ENCODE measurements around the gene MECP2. TPM values are rescaled to one million over a fixed set of nuclear protein-coding genes. Genes with fewer than 3 reads are reported as not detected.

The MECP2 gene
- total RNA-seq, 2 donors from 2014 or later, result 72.2 to 87.8 TPM

DNA sequence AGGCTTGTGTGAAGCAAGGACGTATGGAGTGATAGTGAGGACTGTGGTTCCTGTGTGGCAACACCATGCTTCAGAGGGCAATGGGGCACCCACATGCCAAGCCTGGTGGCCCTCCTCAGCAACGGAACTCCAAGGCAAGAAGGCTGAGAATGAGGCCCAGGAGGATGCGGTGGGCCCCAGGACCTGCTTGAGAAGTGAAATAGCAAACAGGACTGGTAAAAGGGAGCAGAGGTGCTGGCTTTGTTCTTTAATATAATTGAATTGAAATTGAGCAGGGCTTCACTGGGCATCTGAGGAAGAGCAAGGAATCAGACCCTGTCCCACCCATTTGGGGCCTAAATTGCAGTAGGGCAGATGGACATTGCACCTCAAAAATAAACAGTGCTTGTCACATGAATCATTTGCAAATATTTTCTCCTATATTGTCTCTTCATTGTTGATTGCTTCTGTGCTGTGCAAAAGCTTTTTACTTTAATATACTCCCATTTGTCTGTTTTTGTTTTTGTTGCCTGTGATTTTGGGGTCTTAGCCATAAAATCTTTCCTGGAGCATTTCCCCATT is 122.7 kb downstream of the MECP2 start:
- H3K4me3 Mint-ChIP-seq, result peak overlapping the region; percentile 90
- H3K9me3 Mint-ChIP-seq, result no peaks in the 10 kb centered on the region
- H3K27me3 Mint-ChIP-seq, result no peaks in the 10 kb centered on the region
- peaks cover 9% of the 10 kb centered on the region for H3K4me1 Mint-ChIP-seq
- peak overlapping the region; percentile 88 for H3K27ac Mint-ChIP-seq
- no peak for ATAC-seq (replicated peaks)
- peaks cover 15% of the 10 kb centered on the region for H3K36me3 Mint-ChIP-seq (ENCODE audit: low read depth)

DNA sequence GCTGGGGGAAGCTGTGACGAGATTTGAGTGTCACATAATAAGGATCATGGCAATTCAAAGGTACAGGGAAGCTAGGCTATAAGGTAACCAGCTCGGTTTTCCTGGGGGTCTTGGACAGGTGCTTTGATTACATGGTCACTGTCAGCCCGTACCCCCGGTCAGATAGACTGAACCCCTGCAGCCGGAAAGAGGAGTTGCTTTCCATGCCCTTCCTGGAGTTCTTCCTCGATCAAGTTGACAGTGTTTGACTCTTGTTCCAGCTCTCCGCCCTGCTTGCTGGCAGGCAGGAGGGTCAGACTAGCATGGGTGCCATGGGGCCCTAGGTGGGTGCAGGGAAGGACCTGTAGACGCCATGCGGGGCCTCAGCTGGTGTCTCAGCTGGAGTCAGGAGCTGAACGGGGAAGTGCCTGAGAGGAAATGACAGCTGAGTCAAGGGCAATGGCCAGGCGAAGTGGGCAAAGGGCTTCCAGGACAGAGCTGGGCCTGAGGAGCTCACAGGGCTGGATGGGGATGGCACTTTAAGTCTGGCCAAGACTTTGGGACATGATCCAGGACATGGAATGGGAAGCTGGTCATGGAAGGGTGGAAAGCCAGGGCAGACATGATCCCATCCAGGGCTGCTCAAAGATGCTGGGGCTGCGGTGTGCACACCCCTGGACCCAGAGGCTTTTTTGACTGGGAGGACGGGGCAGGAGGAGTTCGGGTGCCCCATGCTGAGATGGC is 123.4 kb downstream of the MECP2 start:
- H3K36me3 Mint-ChIP-seq (ENCODE audit: low read depth), result peaks cover 22% of the 10 kb centered on the region
- peak overlapping the region; percentile 88 for H3K27ac Mint-ChIP-seq
- no peak for ATAC-seq (replicated peaks)
- peaks cover 9% of the 10 kb centered on the region for H3K4me1 Mint-ChIP-seq
- no peaks in the 10 kb centered on the region for H3K9me3 Mint-ChIP-seq
- peak overlapping the region; percentile 90 for H3K4me3 Mint-ChIP-seq
- H3K27me3 Mint-ChIP-seq, result no peaks in the 10 kb centered on the region

- no peaks in the 10 kb centered on the region for H3K27me3 Mint-ChIP-seq
- ATAC-seq (replicated peaks), result no peak
- peak overlapping the region; percentile 92 for H3K27ac Mint-ChIP-seq
- H3K4me3 Mint-ChIP-seq, result peak overlapping the region; percentile 90
- peaks cover 9% of the 10 kb centered on the region for H3K4me1 Mint-ChIP-seq
- no peaks in the 10 kb centered on the region for H3K9me3 Mint-ChIP-seq
- H3K36me3 Mint-ChIP-seq (ENCODE audit: low read depth), result peaks cover 30% of the 10 kb centered on the region
Measured at GRCh38 chrX:153973127-153974002, 124.2 kb downstream of the MECP2 start.

DNA sequence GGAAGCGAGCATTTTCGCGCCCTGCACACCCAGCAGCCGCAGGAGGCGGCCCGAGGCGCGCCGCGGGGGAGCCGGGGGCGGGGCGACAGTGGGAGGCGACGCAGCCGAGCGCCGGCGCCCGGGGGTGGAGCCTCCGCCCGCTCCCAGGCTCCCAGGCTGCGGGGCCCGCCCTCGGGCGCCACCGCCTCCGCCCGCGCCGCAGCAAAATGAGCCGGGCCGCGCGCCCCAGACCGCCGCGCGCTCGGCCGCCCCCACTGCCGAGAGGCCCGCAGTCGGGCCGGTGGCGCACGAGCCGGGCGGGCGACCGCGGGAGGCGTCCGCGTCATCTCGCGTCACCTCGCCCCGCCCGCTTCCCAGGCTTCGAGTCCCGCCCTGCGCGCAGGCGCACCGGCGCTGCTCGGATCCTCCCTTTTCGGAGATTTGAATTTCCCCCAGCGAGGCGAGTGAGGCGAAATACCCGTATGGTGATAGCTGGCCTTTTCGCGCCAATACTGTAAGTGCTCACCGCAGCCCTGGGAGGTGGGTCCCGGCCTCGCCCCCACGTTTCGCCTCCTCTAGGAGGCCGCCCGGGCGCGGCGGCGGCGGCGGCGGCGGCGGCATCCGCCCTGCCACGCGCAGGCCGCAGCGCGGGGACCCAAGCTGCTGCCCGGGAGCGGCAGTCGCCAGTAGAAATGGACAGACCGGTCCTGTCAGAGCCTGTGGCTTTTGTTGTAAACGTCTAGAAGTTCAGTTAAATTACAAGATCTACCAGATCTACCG is 125.0 kb downstream of the MECP2 start, which contains the start of gene TMEM187:
Gene TMEM187 (plus strand): TSS at position 387 of the 759 bp plus-strand sequence. CDS start 9,309 bp downstream, outside the sequence.
- Mint-ChIP-seq H3K27me3 (no peaks in the 10 kb centered on the region), H3K4me3 (peak within 1 kb of the TSS; percentile 90), H3K4me1 (peaks cover 12% of the 10 kb centered on the region), H3K36me3 (ENCODE audit: low read depth) (peaks cover 38% of the 10 kb centered on the region), H3K9me3 (no peaks in the 10 kb centered on the region), H3K27ac (peak within 1 kb of the TSS; percentile 92)
- ATAC-seq (replicated peaks), result peak; percentile 56

Other genes with a start within 250 kb of the MECP2 start
- 1 to 10 TPM; 2.3 to 2.4 TPM for gene L1CAM, start 211.5 kb downstream of the MECP2 start, total RNA-seq
- gene AVPR2, start 193.0 kb downstream of the MECP2 start, total RNA-seq, result under 1 TPM in 1 of 2 donors, not detected in 1; 0.32 TPM
- gene ARHGAP4, start 171.5 kb downstream of the MECP2 start, total RNA-seq, result 100 to 1,000 TPM; 105 to 147 TPM
- gene NAA10, start 162.7 kb downstream of the MECP2 start, total RNA-seq, result 100 to 1,000 TPM in 1 of 2 donors, 10 to 100 TPM in 1; 74.7 to 146 TPM
- gene RENBP, start 153.1 kb downstream of the MECP2 start, total RNA-seq, result 1 to 10 TPM; 4.7 to 4.9 TPM
- gene HCFC1, start 125.9 kb downstream of the MECP2 start, total RNA-seq, result 100 to 1,000 TPM in 1 of 2 donors, 10 to 100 TPM in 1; 85.5 to 134 TPM
- gene TMEM187, start 125.0 kb downstream of the MECP2 start, total RNA-seq, result 1 to 10 TPM; 7.1 to 7.8 TPM
- gene IRAK1, start 77.8 kb downstream of the MECP2 start, total RNA-seq, result 100 to 1,000 TPM; 113 to 224 TPM
- gene OPN1LW, start 46.5 kb upstream of the MECP2 start, total RNA-seq, result not detected
- not detected for gene OPN1MW, start 84.9 kb upstream of the MECP2 start, total RNA-seq
- gene OPN1MW2, start 122.0 kb upstream of the MECP2 start, total RNA-seq, result not detected
- gene OPN1MW3, start 159.9 kb upstream of the MECP2 start, total RNA-seq, result not detected
- gene TEX28, start 197.4 kb upstream of the MECP2 start, total RNA-seq, result not detected
- gene TKTL1, start 198.1 kb upstream of the MECP2 start, total RNA-seq, result 1 to 10 TPM in 1 of 2 donors, under 1 TPM in 1; 0.54 to 2.1 TPM